GM12875 (cell line): ENCODE measurements around the gene UBE2E3.

Experiments used
- H3K4me3 ChIP-seq: one replicate; pipeline ENCODE4 v1.5.1; 2011; ENCODE audit warnings: low read depth, low read length, control low read depth
- TF ChIP-seq, protein P1 (sequence below): IDR thresholded peaks from 2 replicates; pipeline ENCODE4 v1.5.1; 2011; ENCODE audit warnings: low read depth, mild to moderate bottlenecking, control low read depth, inconsistent platforms, low read length, moderate library complexity, borderline replicate concordance; ENCODE audit not compliant: insufficient read depth

Gene UBE2E3

DNA sequence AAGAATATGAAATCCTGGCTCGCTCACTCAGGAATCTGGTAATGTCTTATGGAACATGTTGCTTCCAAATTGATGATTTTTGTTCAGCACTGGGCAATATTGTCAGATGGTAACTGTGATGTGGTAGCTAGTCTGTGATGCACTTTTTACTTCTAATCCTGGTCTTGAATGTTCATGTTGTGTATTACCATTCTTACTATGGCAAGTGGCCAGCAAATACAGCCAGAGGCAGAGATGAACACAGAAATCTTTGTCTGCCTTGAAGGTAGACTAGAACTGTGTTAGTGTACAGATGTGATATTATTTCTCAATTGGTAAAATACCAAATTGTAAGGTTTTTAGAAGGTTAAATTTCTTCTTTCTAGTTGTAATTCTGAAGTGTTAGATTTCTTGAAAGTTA is 83.3 kb downstream of the UBE2E3 start:
- no peak overlapping the region for H3K4me3 ChIP-seq
- TF ChIP-seq, protein P1, sequence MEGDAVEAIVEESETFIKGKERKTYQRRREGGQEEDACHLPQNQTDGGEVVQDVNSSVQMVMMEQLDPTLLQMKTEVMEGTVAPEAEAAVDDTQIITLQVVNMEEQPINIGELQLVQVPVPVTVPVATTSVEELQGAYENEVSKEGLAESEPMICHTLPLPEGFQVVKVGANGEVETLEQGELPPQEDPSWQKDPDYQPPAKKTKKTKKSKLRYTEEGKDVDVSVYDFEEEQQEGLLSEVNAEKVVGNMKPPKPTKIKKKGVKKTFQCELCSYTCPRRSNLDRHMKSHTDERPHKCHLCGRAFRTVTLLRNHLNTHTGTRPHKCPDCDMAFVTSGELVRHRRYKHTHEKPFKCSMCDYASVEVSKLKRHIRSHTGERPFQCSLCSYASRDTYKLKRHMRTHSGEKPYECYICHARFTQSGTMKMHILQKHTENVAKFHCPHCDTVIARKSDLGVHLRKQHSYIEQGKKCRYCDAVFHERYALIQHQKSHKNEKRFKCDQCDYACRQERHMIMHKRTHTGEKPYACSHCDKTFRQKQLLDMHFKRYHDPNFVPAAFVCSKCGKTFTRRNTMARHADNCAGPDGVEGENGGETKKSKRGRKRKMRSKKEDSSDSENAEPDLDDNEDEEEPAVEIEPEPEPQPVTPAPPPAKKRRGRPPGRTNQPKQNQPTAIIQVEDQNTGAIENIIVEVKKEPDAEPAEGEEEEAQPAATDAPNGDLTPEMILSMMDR, result no peak

DNA sequence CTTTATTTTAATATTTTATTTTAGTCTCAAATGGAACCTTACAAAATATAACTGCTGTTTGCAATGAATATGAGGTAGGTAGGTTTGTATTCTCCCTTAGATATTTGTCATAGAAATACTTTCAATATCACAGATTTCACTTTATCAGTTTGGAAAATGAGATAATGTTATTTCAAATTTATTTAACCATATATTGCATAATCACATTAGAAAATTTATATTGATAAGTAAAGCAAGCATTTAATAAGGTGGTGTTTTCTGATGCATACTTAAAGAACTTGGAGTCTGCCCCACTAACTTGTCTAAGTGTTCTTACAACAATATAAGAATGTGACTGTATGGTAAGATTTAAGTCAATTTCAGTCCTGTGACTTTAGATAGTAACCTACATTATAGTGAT is 85.1 kb downstream of the UBE2E3 start:
- TF ChIP-seq, protein P1, result no peak

DNA sequence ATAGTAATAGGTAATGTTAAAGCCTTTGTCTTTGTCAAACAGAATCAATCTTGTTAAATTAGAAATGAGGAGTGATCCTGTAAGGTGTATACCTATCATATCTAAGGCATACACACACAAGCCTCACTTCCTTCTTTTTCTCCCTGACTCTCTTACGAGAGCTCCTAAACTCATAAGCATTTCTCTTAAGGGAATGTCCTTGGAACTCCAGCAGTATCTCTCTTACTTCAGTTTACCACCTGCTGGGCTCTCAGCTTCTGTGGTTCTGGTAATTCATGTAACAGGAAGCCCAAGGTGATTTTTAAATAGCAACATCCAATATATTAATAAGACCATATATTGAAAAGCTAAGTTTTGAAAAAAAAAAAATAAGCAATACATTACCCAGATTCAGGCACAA is 85.9 kb downstream of the UBE2E3 start:
- H3K4me3 ChIP-seq, result no peak overlapping the region
- TF ChIP-seq, protein P1, result no peak

More for the DNA sequence above, 85.1 kb downstream of the UBE2E3 start:
- H3K4me3 ChIP-seq, result no peak overlapping the region

DNA sequence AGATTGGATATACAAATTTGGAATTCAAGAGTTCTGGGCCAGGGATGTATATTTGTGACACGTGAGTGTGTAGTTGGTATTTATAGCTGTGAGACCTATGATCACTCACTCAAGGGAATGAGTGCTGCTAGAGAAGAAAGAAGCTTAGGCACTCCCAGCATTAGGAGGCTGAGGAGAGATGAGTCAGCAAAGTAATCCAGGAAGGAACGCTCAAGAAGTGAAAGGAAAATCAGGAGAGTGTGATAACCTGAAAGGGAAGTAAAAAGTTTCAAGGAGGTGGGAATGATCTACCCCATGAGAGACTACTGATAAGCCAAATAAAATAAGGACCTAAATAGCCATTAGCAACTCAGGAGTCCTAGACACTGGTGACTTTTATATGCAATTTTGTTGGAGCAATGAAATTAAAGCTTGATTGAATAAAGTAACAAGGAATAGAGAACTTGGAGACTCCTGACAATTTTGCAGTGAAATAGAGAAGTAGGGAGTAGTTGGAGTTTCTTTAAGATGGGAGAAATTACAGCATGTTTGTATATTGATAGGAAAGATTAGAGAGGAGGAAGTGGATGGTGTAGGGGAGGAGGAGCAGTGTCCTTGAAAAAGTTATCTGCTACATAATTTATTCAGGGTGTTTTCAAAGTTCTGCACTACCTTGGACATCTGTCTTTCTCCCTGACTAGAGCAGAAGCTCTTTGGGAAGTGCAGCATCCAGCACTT is 89.9 kb downstream of the UBE2E3 start:
- TF ChIP-seq, protein P1, result no peak
- H3K4me3 ChIP-seq, result no peak overlapping the region

DNA sequence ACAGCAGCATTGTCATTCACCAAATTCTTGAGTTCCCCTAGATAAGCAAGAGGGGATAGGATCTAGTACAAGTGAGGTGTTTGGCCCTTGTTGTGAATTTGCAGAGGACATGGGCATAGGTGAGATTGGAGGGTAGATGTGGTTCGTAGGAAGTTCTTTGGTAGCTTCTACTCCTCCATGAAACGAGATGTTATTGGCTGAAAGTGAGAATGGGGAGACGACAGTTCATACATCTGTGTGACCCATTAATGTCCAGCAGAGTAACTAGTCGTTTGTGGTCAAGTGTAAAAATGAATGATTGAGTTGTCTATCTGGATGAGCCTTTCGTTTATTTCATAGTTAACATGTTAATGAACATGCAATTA is 90.4 kb downstream of the UBE2E3 start:
- no peak overlapping the region for H3K4me3 ChIP-seq
- TF ChIP-seq, protein P1, result no peak

DNA sequence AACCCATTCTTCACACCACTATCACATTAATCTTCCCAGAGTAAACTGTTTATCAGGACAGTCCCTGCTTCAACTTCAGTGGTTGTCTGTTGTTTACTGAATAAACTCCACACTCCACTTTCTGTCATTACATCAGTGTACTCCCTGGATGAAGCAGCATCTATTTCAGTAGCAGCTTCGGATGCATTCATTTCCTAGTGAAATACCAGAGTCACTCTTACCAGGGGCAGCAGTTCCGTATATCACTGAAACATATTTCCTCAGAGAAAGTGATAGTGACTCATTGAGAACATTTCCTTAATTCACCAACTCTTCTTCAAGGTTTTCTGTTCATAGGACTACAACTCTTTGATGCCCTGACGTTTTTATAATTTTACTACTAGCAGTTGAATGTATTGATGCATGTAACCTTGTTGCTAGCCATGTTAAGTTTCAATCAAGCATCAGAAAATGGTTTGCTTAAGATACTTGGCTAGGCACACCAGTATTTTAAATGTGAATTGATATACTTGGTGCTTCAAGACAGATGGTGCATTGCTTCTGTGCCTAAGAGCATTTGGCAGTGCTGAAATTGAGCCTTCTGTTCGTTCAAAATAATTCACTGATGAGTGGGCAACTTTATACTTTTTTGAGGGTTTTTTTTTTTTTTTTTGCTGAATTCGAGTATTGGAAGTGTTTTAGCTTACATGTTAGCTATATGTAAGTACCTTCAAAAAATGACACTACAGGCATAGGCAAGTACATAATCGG is 92.3 kb downstream of the UBE2E3 start:
- H3K4me3 ChIP-seq, result no peak overlapping the region
- TF ChIP-seq, protein P1, result no peak

DNA sequence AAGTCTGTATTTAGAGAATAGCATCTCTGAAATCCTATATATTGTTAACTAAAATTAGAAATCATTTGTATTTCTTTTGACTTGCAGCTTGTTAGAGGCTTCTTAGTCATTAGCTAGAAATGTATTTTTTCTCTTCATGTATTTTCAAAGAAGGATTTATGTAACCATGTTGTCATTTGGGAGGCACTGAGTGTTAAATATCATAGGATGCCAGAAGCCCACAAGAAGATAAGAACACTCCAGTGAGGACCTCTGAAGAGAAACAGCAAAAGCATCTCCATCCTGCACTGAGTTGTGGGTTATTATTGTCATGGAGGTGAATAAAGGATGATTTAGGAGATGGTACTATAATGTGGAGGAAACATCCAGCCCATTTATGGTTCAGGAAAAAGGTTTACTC is 93.5 kb downstream of the UBE2E3 start:
- no peak overlapping the region for H3K4me3 ChIP-seq
- TF ChIP-seq, protein P1, result no peak
